Spleen (tissue), 11 donors: ENCODE results near the gene RPS6KA2. TPM values are rescaled to one million over a fixed set of nuclear protein-coding genes. Genes with fewer than 3 reads are reported as not detected.

Experiments used
- DNase-seq: peaks from one replicate; pipeline ENCODE4 v3.0.0-alpha.2; 2020
- H3K27ac ChIP-seq, 8 donors: fragments of 200-600 bp; sonication (generic) in 7 of 8; 1 replicate in 4 of 8; 2 replicates in 4 of 8; pipeline versions ENCODE4 v1.5.0 to v1.8.0; 2016 to 2021; ENCODE audit warnings: inconsistent platforms in 4 of 8, mild to moderate bottlenecking in 4 of 8, moderate library complexity in 1 of 8
- H3K27me3 ChIP-seq, 7 donors: fragments of 200-600 bp; sonication (generic) in 6 of 7; replicated peaks in 1 of 7; 1 replicate in 4 of 7; 2 replicates in 3 of 7; pipeline versions ENCODE4 v1.5.0 to v1.8.0; 2016 to 2021; ENCODE audit warnings: inconsistent platforms in 3 of 7, mild to moderate bottlenecking in 1 of 7
- H3K36me3 ChIP-seq, 6 donors: fragments of 200-600 bp; sonication (generic) in 5 of 6; 1 replicate in 4 of 6; 2 replicates in 2 of 6; pipeline versions ENCODE4 v1.5.0 to v1.8.0; 2016 to 2021; ENCODE audit warnings: inconsistent platforms in 2 of 6
- H3K4me1 ChIP-seq, 6 donors: fragments of 200-600 bp; sonication (generic) in 5 of 6; 1 replicate in 3 of 6; 2 replicates in 3 of 6; pipeline versions ENCODE4 v1.5.0 to v1.8.0; 2016 to 2021; ENCODE audit warnings: inconsistent platforms in 3 of 6
- H3K4me3 ChIP-seq, 8 donors: fragments of 200-600 bp; sonication (generic) in 7 of 8; 1 replicate in 4 of 8; 2 replicates in 4 of 8; pipeline versions ENCODE4 v1.5.0 to v1.8.0; 2016 to 2021; ENCODE audit warnings: inconsistent platforms in 4 of 8, mild to moderate bottlenecking in 4 of 8, moderate library complexity in 2 of 8
- H3K9me3 ChIP-seq, 8 donors: fragments of 200-600 bp; sonication (generic) in 7 of 8; 1 replicate in 4 of 8; 2 replicates in 4 of 8; pipeline versions ENCODE4 v1.5.0 to v1.8.0; 2016 to 2021; ENCODE audit warnings: inconsistent platforms in 4 of 8
- POLR2A ChIP-seq, 3 donors: fragments of 450-650 bp; IDR thresholded peaks; one replicate each; pipeline ENCODE4 v1.5.1; 2017; ENCODE audit warnings: antibody characterized with exemption in 3 of 3, mild to moderate bottlenecking in 1 of 3
- POLR2AphosphoS5 ChIP-seq, 3 donors: sonication (generic); formaldehyde crosslinking; IDR thresholded peaks; one replicate each; pipeline ENCODE4 v1.5.1; 2017; ENCODE audit warnings: antibody characterized with exemption in 3 of 3
- WGBS, 5 donors: extraction: QIAGEN DNeasy Blood & Tissue Kit in 3 of 5; methylation state at CpG; one replicate each; pipeline versions ENCODE4 v1.1.5 to v1.1.7; 2013 to 2018; 5-methylcytosine and 5-hydroxymethylcytosine counted together
- intact Hi-C: fragments of 100-400 bp; cut with DNase I; formaldehyde crosslinking; loops from one replicate; pipeline ENCODE4 v1.15.0; 2023; ENCODE audit warnings: low total_unique reads
- polyA plus RNA-seq, 3 donors: library from polyadenylated mRNA; stranded (reverse); fragments of 200-250 nt; gene quantifications; one replicate each; pipeline ENCODE4 v1.2.1, GENCODE V29; 2013
- total RNA-seq, 7 donors: library from RNA; depleted of rRNA in 3 of 7; stranded (reverse); fragments of >200 nt in 3 of 7; fragmentation: NEBNext Ultra II Directional in 4 of 7; extraction: Animal tissue kit (Norgen Biotek cat#: 25700) in 4 of 7; gene quantifications; one replicate each; pipeline versions ENCODE4 v1.1.0 to v1.2.1, GENCODE V29; 2016 to 2021
- TF ChIP-seq, protein P1 (sequence below), 11 experiments: fragments of 200-600 bp in 7 of 11; fragments of 450-650 bp in 4 of 11; sonication (generic) in 4 of 11; IDR thresholded peaks in 8 of 11; conservative IDR thresholded peaks in 3 of 11; 1 replicate in 7 of 11; 2 replicates in 4 of 11; pipeline versions ENCODE4 v1.4.0 to v1.8.0; 2016 to 2021; ENCODE audit warnings: antibody characterized with exemption in 11 of 11, inconsistent platforms in 4 of 11, mild to moderate bottlenecking in 1 of 11
- donor health status: healthy with polysubstance abuse.
- donor health status: DM: no; HTN: no; CAD: no; lungs with moderate emphysema.
- donor health status: DM: no; HTN: no; CAD: no.
- donor health status: Bipolar disorder and iron deficiency.
- donor health status: healthy.
- donor health status: DM: no; HTN: no; CAD: no.
- donor health status: DM: yes; HTN: yes; CAD: no.

The RPS6KA2 gene
- total and polyA plus RNA-seq, 10 donors, result 7.6 to 123 (median 58.1) TPM

DNA sequence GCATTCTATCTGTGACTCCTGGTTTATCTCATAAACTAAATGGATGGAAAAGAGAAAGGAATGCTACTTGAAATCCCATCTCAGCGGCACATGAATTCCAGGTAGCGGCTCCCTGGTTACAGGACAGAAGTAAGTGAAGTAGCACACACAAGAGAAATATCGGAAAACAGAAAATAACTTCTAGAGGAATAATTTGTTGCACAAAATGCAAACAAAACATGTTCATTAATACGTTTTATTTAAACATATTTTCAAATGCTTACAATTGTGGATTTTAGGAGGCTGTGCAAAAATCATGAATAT lies 26.5 kb upstream of the RPS6KA2 start:
- Histone ChIP-seq H3K4me3 (no peak overlapping the region), H3K27me3 (peaks cover 0 to 16% (median 0%) of the 10 kb centered on the region in 7 donors), H3K36me3 (no peaks in the 10 kb centered on the region), H3K9me3 (no peaks in the 10 kb centered on the region), H3K27ac (no peak overlapping the region), H3K4me1 (peaks cover 5 to 31% (median 24%) of the 10 kb centered on the region in 6 donors)
- no peak for DNase-seq
- intact Hi-C loops, result no loop called here
- TF ChIP-seq POLR2AphosphoS5 (IDR thresholded peaks at IDR 0.05) (no peak), POLR2A (IDR thresholded peaks at IDR 0.05) (no peak)
- TF ChIP-seq, protein P1, sequence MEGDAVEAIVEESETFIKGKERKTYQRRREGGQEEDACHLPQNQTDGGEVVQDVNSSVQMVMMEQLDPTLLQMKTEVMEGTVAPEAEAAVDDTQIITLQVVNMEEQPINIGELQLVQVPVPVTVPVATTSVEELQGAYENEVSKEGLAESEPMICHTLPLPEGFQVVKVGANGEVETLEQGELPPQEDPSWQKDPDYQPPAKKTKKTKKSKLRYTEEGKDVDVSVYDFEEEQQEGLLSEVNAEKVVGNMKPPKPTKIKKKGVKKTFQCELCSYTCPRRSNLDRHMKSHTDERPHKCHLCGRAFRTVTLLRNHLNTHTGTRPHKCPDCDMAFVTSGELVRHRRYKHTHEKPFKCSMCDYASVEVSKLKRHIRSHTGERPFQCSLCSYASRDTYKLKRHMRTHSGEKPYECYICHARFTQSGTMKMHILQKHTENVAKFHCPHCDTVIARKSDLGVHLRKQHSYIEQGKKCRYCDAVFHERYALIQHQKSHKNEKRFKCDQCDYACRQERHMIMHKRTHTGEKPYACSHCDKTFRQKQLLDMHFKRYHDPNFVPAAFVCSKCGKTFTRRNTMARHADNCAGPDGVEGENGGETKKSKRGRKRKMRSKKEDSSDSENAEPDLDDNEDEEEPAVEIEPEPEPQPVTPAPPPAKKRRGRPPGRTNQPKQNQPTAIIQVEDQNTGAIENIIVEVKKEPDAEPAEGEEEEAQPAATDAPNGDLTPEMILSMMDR (IDR thresholded peaks at IDR 0.05 in 8 of 11, conservative IDR thresholded peaks at IDR 0.05 in 3 of 11), result no peak
- WGBS, 5 donors, result 89 to 95% (median 94%) methylated on average over 4 of the region's 4 CpGs

DNA sequence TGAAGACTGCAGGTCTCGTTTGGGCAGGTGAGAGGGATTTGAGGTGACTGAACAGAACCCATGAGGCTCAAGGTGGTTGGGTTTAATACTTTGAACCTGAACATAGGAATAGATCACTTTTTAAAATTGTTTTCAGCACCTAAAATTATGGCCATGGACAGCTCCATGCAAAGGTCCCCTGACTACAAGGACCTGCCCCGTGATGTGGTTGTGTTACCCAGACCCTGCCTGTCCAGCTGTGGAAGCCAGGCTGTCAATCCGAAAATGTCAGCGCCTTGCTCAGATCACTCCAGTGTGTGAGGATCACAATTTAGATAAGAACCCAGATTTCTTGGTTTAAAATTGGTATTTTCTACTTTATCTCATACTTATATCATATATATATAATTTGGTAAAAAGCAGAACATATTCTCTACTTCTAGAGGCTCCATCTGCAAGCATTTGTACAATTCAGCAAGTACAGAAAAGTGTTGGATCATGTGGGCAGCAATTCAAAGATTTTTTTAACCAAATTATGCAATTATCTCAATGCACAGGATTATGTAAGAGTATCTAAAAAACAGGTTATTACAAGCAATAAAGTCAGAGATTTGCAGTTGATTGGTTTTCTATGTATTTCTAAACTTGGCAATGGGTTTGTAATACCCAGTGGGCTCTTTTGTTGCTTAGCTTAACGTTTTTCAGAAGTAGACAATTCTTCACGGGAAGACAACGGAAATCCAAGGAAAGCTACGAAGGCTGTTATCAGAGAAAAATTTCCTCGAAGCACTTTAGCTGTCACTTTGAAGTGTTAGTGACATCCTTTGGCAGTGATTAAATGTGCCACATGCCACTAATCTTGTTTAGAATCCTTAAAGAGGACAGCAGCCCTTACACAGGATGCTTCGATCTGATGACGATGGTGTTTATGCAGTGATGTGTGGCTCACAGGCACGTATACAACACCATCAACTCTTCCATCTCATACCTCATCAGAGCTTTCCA lies 24.1 kb upstream of the RPS6KA2 start:
- TF ChIP-seq, protein P1 (IDR thresholded peaks at IDR 0.05 in 8 of 11, conservative IDR thresholded peaks at IDR 0.05 in 3 of 11), result no peak
- TF ChIP-seq POLR2A (IDR thresholded peaks at IDR 0.05), result no peak
- TF ChIP-seq POLR2AphosphoS5 (IDR thresholded peaks at IDR 0.05), result no peak
- no peak overlapping the region for H3K4me3 ChIP-seq
- no peaks in the 10 kb centered on the region for H3K9me3 ChIP-seq
- WGBS, 5 donors, result 76 to 85% (median 79%) methylated on average over 12 of the region's 12 CpGs
- H3K36me3 ChIP-seq, result no peaks in the 10 kb centered on the region
- peaks cover 0 to 6% (median 3%) of the 10 kb centered on the region in 6 donors for H3K4me1 ChIP-seq
- DNase-seq, result no peak
- intact Hi-C loops, result no loop called here
- H3K27ac ChIP-seq, result no peak overlapping the region
- peaks cover 0 to 6% (median 0%) of the 10 kb centered on the region in 7 donors for H3K27me3 ChIP-seq

DNA sequence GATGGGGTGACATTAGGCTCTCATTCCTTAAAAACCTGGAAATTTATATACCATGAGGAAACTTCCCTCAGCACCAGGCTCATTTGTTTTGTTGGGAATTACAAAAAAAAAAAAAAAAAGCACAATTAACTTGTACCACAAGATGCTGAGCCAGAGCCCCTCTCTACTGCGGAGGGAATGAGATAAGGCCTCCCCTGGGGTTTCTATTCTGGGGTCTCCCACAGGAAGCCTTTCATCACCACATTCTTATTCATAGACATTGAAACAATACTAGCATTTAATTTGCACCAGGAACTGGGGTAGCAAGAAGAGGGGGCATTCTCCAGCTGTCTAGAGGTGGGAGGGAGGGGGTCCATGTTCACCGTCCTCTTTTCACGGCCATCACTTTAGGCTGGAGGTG lies 23.0 kb upstream of the RPS6KA2 start:
- no peaks in the 10 kb centered on the region for H3K27me3 ChIP-seq
- WGBS, 5 donors, result 52 to 67% (median 59%) methylated on average over 3 of the region's 3 CpGs
- intact Hi-C loops, result no loop called here
- no peak for DNase-seq
- no peaks in the 10 kb centered on the region for H3K9me3 ChIP-seq
- H3K4me1 ChIP-seq, result no peaks in the 10 kb centered on the region
- no peaks in the 10 kb centered on the region for H3K36me3 ChIP-seq
- no peak overlapping the region for H3K27ac ChIP-seq
- TF ChIP-seq POLR2AphosphoS5 (IDR thresholded peaks at IDR 0.05) (no peak), POLR2A (IDR thresholded peaks at IDR 0.05) (no peak)
- TF ChIP-seq, protein P1 (IDR thresholded peaks at IDR 0.05 in 8 of 11, conservative IDR thresholded peaks at IDR 0.05 in 3 of 11), result no peak
- H3K4me3 ChIP-seq, result no peak overlapping the region

DNA sequence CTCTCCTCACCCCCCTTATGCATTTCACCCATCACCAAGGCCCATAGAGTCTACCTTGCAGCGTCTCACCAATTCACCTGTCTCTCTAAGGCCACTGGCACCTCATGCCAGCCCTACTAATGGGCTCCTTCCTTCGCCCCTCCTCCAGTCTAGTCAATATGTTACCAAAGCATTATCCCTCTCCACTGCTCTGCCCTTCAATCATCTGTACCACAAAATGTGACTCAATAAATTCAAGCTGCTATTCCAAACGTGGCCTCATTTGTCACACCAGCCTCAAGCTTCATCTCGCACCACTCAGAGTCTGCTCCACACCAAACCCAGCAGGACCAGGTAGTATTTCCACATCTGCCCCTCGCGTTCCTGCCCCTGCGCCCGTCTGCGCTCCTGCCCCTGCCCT lies 21.8 kb upstream of the RPS6KA2 start:
- intact Hi-C loops, result no loop called here
- no peaks in the 10 kb centered on the region for H3K4me1 ChIP-seq
- 85 to 91% (median 86%) methylated on average over 9 of the region's 9 CpGs for WGBS, 5 donors
- H3K27ac ChIP-seq, result no peak overlapping the region
- no peak for DNase-seq
- no peaks in the 10 kb centered on the region for H3K36me3 ChIP-seq
- H3K4me3 ChIP-seq, result no peak overlapping the region
- peaks cover 0 to 9% (median 4%) of the 10 kb centered on the region in 8 donors for H3K9me3 ChIP-seq
- TF ChIP-seq, protein P1 (IDR thresholded peaks at IDR 0.05 in 8 of 11, conservative IDR thresholded peaks at IDR 0.05 in 3 of 11), result no peak
- TF ChIP-seq POLR2A (IDR thresholded peaks at IDR 0.05), result no peak
- TF ChIP-seq POLR2AphosphoS5 (IDR thresholded peaks at IDR 0.05), result no peak
- no peaks in the 10 kb centered on the region for H3K27me3 ChIP-seq
